AG09309 (cell line): ENCODE data around the gene URGCP.

Experiments used
- DNase-seq: peaks from one replicate; pipeline ENCODE4 v3.0.0-alpha.2; 2010; ENCODE audit warnings: low read depth
- H3K4me3 ChIP-seq: 2 replicates; pipeline ENCODE4 v1.5.1; 2011; ENCODE audit warnings: mild to moderate bottlenecking, low read depth, low read length, moderate library complexity; ENCODE audit not compliant: control insufficient read depth
- CTCF ChIP-seq: IDR thresholded peaks from 2 replicates; pipeline ENCODE4 v1.5.1; 2011; ENCODE audit warnings: mild to moderate bottlenecking, low read depth, low read length, inconsistent platforms; ENCODE audit not compliant: insufficient read depth, control insufficient read depth; ENCODE audit errors: missing control alignments

URGCP gene

GRCh38 chr7:43884617-43885016 is 21.8 kb downstream of the URGCP start:
- no peak for DNase-seq
- no peak for TF ChIP-seq CTCF
- H3K4me3 ChIP-seq: no peak overlapping the region

GRCh38 chr7:43884209-43884608 is 22.2 kb downstream of the URGCP start:
- no peak overlapping the region for H3K4me3 ChIP-seq
- no peak for TF ChIP-seq CTCF
- DNase-seq: no peak

- no peak overlapping the region for H3K4me3 ChIP-seq
- no peak for TF ChIP-seq CTCF
- no peak for DNase-seq
These were observed 25.8 kb downstream of the URGCP start for GRCh38 chr7:43880596-43880995.

- no peak for TF ChIP-seq CTCF
- no peak overlapping the region for H3K4me3 ChIP-seq
- peak; percentile 49 for DNase-seq
These were observed 26.9 kb downstream of the URGCP start for GRCh38 chr7:43879477-43879876.

GRCh38 chr7:43878867-43879266 is 27.5 kb downstream of the URGCP start:
- H3K4me3 ChIP-seq: no peak overlapping the region
- DNase-seq: no peak
- TF ChIP-seq CTCF: no peak

GRCh38 chr7:43877968-43878864 is 28.2 kb downstream of the URGCP start:
- TF ChIP-seq CTCF: no peak
- no peak overlapping the region for H3K4me3 ChIP-seq
- no peak for DNase-seq
